Muscle layer of duodenum (tissue), 2 donors: ENCODE results near the gene SLX4IP.

Source experiments
- H3K27ac ChIP-seq: one replicate; pipeline ENCODE4 v1.7.0; 2013; ENCODE audit warnings: mild to moderate bottlenecking, low read length
- H3K27me3 ChIP-seq: one replicate; pipeline ENCODE4 v1.7.0; 2013; ENCODE audit warnings: low read depth, mild to moderate bottlenecking, control low read depth, low read length
- H3K36me3 ChIP-seq, 2 donors: one replicate each; pipeline ENCODE4 v1.7.0; 2013; ENCODE audit warnings: low read length in 2 of 2, control low read depth in 1 of 2, mild to moderate bottlenecking in 1 of 2; ENCODE audit not compliant: insufficient read depth in 2 of 2, control insufficient read depth in 1 of 2
- H3K4me1 ChIP-seq, 2 donors: one replicate each; pipeline ENCODE4 v1.7.0; 2013; ENCODE audit warnings: low read length in 2 of 2, mild to moderate bottlenecking in 2 of 2, control low read depth in 1 of 2, moderate library complexity in 1 of 2; ENCODE audit not compliant: insufficient read depth in 2 of 2, control insufficient read depth in 1 of 2
- H3K4me3 ChIP-seq, 2 donors: one replicate each; pipeline ENCODE4 v1.7.0; 2013; ENCODE audit warnings: low read length in 2 of 2, low read depth in 1 of 2, mild to moderate bottlenecking in 1 of 2
- H3K9me3 ChIP-seq, 2 donors: one replicate each; pipeline ENCODE4 v1.7.0; 2013; ENCODE audit warnings: low read length in 2 of 2, control low read depth in 1 of 2, mild to moderate bottlenecking in 1 of 2; ENCODE audit not compliant: control insufficient read depth in 1 of 2
- donor health status: healthy.

Gene SLX4IP

GRCh38 chr20:10666221-10667076 is 231.3 kb downstream of the SLX4IP start:
- Histone ChIP-seq H3K4me1 (peaks cover 5 to 24% of the 10 kb centered on the region in 2 donors), H3K36me3 (peaks cover 25 to 26% of the 10 kb centered on the region in 2 donors), H3K4me3 (peak overlapping the region in 1 of 2 donors; percentile 4), H3K9me3 (no peaks in the 10 kb centered on the region), H3K27ac (no peak overlapping the region), H3K27me3 (no peaks in the 10 kb centered on the region)

DNA sequence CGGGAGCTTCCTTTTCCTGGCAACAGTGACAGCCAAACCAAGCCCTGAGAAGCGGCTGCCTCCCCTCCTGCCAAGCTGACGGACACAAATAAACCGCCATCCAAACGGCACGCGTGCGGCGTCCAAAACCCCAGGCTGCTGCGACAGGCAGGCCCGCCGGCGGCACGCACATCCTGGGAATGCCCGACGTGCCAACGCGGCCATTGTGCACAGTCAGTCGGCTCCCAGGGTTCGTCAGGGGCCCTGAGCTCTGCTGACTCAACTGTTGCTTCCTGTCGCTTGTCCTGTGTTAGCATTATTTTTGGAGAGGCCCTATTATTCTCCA is 231.9 kb downstream of the SLX4IP start:
- Histone ChIP-seq H3K27ac (no peak overlapping the region), H3K4me1 (peaks cover 5 to 27% of the 10 kb centered on the region in 2 donors), H3K4me3 (peak overlapping the region in 1 of 2 donors; percentile 4)

GRCh38 chr20:10667560-10668167 is 232.6 kb downstream of the SLX4IP start:
- no peak overlapping the region for H3K27ac ChIP-seq
- no peaks in the 10 kb centered on the region for H3K9me3 ChIP-seq
- H3K4me1 ChIP-seq = peaks cover 5 to 26% of the 10 kb centered on the region in 2 donors
- no peak overlapping the region for H3K4me3 ChIP-seq
- no peaks in the 10 kb centered on the region for H3K27me3 ChIP-seq
- peaks cover 20 to 24% of the 10 kb centered on the region in 2 donors for H3K36me3 ChIP-seq

More for the DNA sequence above, 231.9 kb downstream of the SLX4IP start:
- Histone ChIP-seq H3K9me3 (no peaks in the 10 kb centered on the region), H3K27me3 (no peaks in the 10 kb centered on the region), H3K36me3 (peaks cover 21 to 24% of the 10 kb centered on the region in 2 donors)

- Histone ChIP-seq H3K27me3 (no peaks in the 10 kb centered on the region), H3K27ac (no peak overlapping the region), H3K4me1 (peaks cover 5 to 24% of the 10 kb centered on the region in 2 donors), H3K4me3 (no peak overlapping the region), H3K36me3 (peaks cover 20 to 21% of the 10 kb centered on the region in 2 donors), H3K9me3 (no peaks in the 10 kb centered on the region)
Measured at GRCh38 chr20:10668677-10669368, 233.7 kb downstream of the SLX4IP start.

GRCh38 chr20:10669843-10670446 is 234.8 kb downstream of the SLX4IP start:
- peaks cover 16 to 20% of the 10 kb centered on the region in 2 donors for H3K36me3 ChIP-seq
- peak overlapping the region; percentile 91 to 93 for H3K4me3 ChIP-seq
- no peak overlapping the region for H3K27ac ChIP-seq
- H3K9me3 ChIP-seq = no peaks in the 10 kb centered on the region
- H3K4me1 ChIP-seq = peaks cover 0 to 26% of the 10 kb centered on the region in 2 donors
- H3K27me3 ChIP-seq = no peaks in the 10 kb centered on the region

DNA sequence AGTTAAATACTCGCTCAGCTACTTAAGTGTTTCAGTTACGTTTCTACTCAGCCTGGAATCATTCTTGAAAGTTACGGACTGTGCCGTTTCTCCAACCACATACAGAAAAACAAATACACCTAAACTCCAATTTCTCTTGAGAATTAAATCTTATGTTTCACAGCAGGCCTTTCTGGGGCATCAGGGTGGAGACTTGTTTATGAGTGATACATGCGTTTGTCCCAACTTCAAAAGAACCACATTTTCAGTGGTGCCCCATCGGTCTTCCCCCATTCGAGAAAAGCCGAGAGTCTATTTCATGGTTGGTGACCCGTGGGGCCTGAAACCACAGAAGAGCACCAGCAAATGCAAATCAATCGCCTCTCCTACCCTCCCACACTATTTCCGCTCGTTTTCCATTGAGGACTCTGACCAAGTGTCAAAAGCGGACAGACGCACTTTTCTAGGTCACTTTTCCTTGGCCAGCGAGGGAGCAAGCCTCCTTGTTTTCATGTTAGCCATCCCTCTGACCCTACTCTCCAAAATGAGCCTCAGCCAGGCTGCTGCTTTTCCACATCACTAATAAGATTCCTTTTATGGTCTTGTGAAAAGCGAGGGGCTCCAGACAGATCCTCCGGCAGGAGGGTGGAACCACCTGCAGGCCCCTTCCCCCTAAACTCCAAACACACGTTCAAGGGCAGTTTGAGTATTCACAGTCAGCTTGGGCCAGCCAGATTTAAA is 235.6 kb downstream of the SLX4IP start:
- Histone ChIP-seq H3K36me3 (peaks cover 16 to 20% of the 10 kb centered on the region in 2 donors), H3K27me3 (no peaks in the 10 kb centered on the region), H3K4me1 (peaks cover 0 to 30% of the 10 kb centered on the region in 2 donors), H3K27ac (peak overlapping the region; percentile 92), H3K9me3 (no peaks in the 10 kb centered on the region), H3K4me3 (peak overlapping the region; percentile 91 to 93)

GRCh38 chr20:10671221-10671918 is 236.3 kb downstream of the SLX4IP start:
- Histone ChIP-seq H3K4me3 (peak overlapping the region; percentile 91 to 93), H3K4me1 (peaks cover 0 to 23% of the 10 kb centered on the region in 2 donors), H3K9me3 (no peaks in the 10 kb centered on the region), H3K36me3 (peaks cover 16 to 20% of the 10 kb centered on the region in 2 donors), H3K27me3 (no peaks in the 10 kb centered on the region), H3K27ac (peak overlapping the region; percentile 92)

DNA sequence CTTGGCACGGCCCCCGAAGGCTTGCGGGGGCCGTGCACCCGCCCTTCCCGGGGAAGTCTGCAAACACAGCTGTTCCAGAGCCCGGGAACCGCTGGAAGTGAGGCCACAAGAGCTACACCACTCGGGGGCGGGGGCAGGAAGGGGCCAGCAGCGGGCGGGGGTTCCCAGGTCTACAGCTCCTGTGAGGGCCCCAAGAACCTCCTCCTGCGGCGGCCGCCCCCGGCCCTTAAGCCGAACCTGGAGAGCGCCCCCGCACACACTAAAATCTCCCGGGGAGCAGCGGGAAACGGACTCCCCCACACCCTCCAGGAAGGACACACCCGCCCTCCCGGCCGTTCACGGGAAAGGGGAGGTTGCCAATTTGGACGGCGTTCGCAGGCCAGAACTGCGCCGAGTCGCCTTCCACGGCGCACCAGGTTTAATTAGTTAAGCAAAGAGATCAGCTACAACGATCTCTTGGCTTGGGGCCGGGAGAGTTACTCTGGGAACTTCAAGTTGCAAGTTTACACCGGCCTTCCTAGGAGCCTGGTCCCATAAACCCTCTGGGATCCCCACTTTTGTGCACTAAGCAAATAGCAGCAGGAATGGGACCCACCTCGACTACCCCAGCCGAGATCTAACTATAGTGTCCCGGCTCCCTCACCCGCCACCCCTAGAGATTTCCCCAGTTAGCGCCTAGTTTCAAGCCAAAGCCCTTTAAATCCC is 237.0 kb downstream of the SLX4IP start:
- H3K27ac ChIP-seq = peak overlapping the region; percentile 92
- H3K9me3 ChIP-seq = no peaks in the 10 kb centered on the region
- H3K27me3 ChIP-seq = no peaks in the 10 kb centered on the region
- H3K4me3 ChIP-seq = peak overlapping the region; percentile 91 to 93
- H3K4me1 ChIP-seq = peaks cover 0 to 20% of the 10 kb centered on the region in 2 donors
- H3K36me3 ChIP-seq = peaks cover 16 to 19% of the 10 kb centered on the region in 2 donors

- Histone ChIP-seq H3K36me3 (peaks cover 11 to 13% of the 10 kb centered on the region in 2 donors), H3K27ac (peak overlapping the region; percentile 92), H3K4me3 (peak overlapping the region; percentile 91 to 93), H3K4me1 (peaks cover 0 to 20% of the 10 kb centered on the region in 2 donors), H3K9me3 (no peaks in the 10 kb centered on the region), H3K27me3 (no peaks in the 10 kb centered on the region)
Measured at GRCh38 chr20:10672624-10673127, 237.6 kb downstream of the SLX4IP start.
